ENCODE results near the gene PDE9A. TPM values are rescaled to one million over a fixed set of nuclear protein-coding genes. Genes with fewer than 3 reads are reported as not detected.

The PDE9A gene
- total and polyA plus RNA-seq, 4 experiments from 2014 or later, result 2.2 to 9.2 (median 5.3) TPM

GRCh38 chr21:42722808-42723473, 69.5 kb downstream of the PDE9A start:
- H3K27ac Mint-ChIP-seq, result peak overlapping the region in 1 of 7 donors; percentile 64
- no peaks in the 10 kb centered on the region for H3K9me3 Mint-ChIP-seq
- POLR2A ChIA-PET (ENCODE audit: partially characterized antibody), result no interaction called here
- no peak overlapping the region for H3K4me3 Mint-ChIP-seq
- no peaks in the 10 kb centered on the region for H3K27me3 Mint-ChIP-seq
- H3K9me3 ChIP-seq (ENCODE audit: control insufficient read depth in 1 of 2, low read length in 2 of 2), result no peaks in the 10 kb centered on the region
- no peak overlapping the region for H3K27ac ChIP-seq (ENCODE audit: low read depth, low read length)
- H3K4me3 ChIP-seq (ENCODE audit: low read length in 2 of 2), result no peak overlapping the region
- intact Hi-C loops (cut with micrococcal nuclease), result no loop called here
- H3K27me3 ChIP-seq (ENCODE audit: insufficient read depth, low read length), result no peaks in the 10 kb centered on the region
- no peak for DNase-seq
- peaks cover 0 to 12% (median 5%) of the 10 kb centered on the region in 4 donors for H3K4me1 Mint-ChIP-seq
- CTCF ChIA-PET (ENCODE audit: partially characterized antibody), result no interaction called here
- peaks cover 0 to 6% of the 10 kb centered on the region in 2 donors for H3K36me3 Mint-ChIP-seq
- no peaks in the 10 kb centered on the region for H3K36me3 ChIP-seq (ENCODE audit: insufficient read depth, low read length)
- H3K4me1 ChIP-seq (ENCODE audit: insufficient read depth, low read length), result peaks cover 6% of the 10 kb centered on the region

DNA sequence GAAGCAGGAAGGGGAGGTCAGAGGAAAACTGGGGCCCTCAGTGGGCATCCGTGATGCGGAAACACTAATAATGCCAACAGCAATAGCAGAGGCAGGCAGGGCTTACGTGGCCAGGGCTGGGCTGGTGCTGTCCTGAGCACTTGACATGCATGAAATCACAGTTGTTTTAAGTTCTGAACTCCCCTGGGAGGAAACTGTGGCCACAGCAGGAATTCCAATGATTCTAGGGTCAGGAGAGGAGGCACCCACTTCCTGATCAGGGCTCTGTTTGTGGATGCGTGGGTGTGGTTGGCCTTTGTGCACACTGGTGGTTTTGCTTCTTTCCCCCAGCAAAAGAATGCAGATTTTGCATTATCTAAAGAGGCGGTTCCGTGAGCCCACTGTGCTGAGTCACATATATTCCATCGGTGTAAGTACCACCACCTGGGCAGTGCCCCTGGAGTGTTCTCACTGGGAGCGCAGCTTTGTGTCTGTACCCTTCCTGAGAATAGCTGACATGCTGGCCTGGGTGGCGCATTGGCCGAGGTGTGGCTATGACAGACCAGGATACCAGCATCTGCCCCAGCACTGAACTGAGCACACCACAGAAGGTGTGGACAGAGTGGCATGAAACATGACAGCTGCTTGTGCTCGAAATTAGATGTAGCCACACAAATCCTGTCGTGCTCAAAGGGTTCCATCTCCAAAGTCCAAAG, 71.0 kb downstream of the PDE9A start:
- Histone ChIP-seq H3K4me3 (ENCODE audit: low read length in 2 of 2) (no peak overlapping the region), H3K27ac (ENCODE audit: low read depth, low read length) (no peak overlapping the region), H3K4me1 (ENCODE audit: insufficient read depth, low read length) (peaks cover 6% of the 10 kb centered on the region), H3K9me3 (ENCODE audit: control insufficient read depth in 1 of 2, low read length in 2 of 2) (no peaks in the 10 kb centered on the region), H3K36me3 (ENCODE audit: insufficient read depth, low read length) (no peaks in the 10 kb centered on the region), H3K27me3 (ENCODE audit: insufficient read depth, low read length) (no peaks in the 10 kb centered on the region)
- H3K4me1 Mint-ChIP-seq, result peaks cover 0 to 12% (median 5%) of the 10 kb centered on the region in 4 donors
- peak overlapping the region in 1 of 8 donors; percentile 44 for H3K4me3 Mint-ChIP-seq
- H3K9me3 Mint-ChIP-seq, result peaks cover 0 to 5% (median 1%) of the 10 kb centered on the region in 8 donors
- no peak for DNase-seq
- ChIA-PET POLR2A (ENCODE audit: partially characterized antibody) (no interaction called here), CTCF (ENCODE audit: partially characterized antibody) (no interaction called here)
- peak overlapping the region in 2 of 7 donors; percentile 12 to 71 for H3K27ac Mint-ChIP-seq
- H3K36me3 Mint-ChIP-seq, result peaks cover 2 to 12% of the 10 kb centered on the region in 2 donors
- peaks cover 0 to 5% of the 10 kb centered on the region in 2 donors for H3K27me3 Mint-ChIP-seq
- intact Hi-C loops (cut with micrococcal nuclease), result no loop called here

DNA sequence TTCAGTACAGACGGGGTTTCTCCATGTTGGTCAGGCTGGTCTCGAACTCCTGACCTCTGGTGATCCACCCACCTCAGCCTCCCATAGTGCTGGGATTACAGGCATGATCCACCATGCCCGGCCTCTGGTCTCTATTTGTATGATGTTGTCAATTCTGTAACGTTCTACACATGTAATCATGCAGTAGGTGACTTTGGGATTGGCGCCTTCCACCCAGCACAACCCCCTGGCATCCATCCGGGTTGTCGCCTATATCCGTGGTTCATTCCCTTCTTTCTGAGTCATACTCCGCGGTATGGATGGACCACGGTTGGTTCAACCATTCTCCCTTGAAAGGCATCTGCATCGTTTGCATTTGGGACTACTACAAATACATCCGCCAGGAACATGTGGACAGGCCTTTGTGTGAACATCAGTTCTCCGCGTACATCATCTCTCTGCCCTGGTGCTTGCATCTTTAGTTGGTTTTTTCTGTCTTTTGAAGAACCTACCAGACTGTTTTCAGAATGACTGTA, 72.1 kb downstream of the PDE9A start:
- peaks cover 0 to 5% of the 10 kb centered on the region in 2 donors for H3K27me3 Mint-ChIP-seq
- intact Hi-C loops (cut with micrococcal nuclease), result no loop called here
- no peak overlapping the region for H3K4me3 Mint-ChIP-seq
- POLR2A ChIA-PET (ENCODE audit: partially characterized antibody), result no interaction called here
- H3K36me3 Mint-ChIP-seq, result peaks cover 7 to 17% of the 10 kb centered on the region in 2 donors
- Histone ChIP-seq H3K4me1 (ENCODE audit: insufficient read depth, low read length) (peaks cover 6% of the 10 kb centered on the region), H3K36me3 (ENCODE audit: insufficient read depth, low read length) (no peaks in the 10 kb centered on the region), H3K27ac (ENCODE audit: low read depth, low read length) (no peak overlapping the region), H3K9me3 (ENCODE audit: control insufficient read depth in 1 of 2, low read length in 2 of 2) (no peaks in the 10 kb centered on the region), H3K27me3 (ENCODE audit: insufficient read depth, low read length) (no peaks in the 10 kb centered on the region), H3K4me3 (ENCODE audit: low read length in 2 of 2) (no peak overlapping the region)
- peaks cover 0 to 9% (median 3%) of the 10 kb centered on the region in 8 donors for H3K9me3 Mint-ChIP-seq
- peaks cover 0 to 12% (median 5%) of the 10 kb centered on the region in 4 donors for H3K4me1 Mint-ChIP-seq
- no peak for DNase-seq
- CTCF ChIA-PET (ENCODE audit: partially characterized antibody), result no interaction called here
- no peak overlapping the region for H3K27ac Mint-ChIP-seq

GRCh38 chr21:42731264-42732032, 78.0 kb downstream of the PDE9A start:
- H3K36me3 Mint-ChIP-seq, result peaks cover 8 to 20% of the 10 kb centered on the region in 2 donors
- no peaks in the 10 kb centered on the region for H3K27me3 ChIP-seq (ENCODE audit: insufficient read depth, low read length)
- H3K4me3 Mint-ChIP-seq, result no peak overlapping the region
- H3K4me1 ChIP-seq (ENCODE audit: insufficient read depth, low read length), result peaks cover 18% of the 10 kb centered on the region
- H3K27ac ChIP-seq (ENCODE audit: low read depth, low read length), result no peak overlapping the region
- intact Hi-C loops (cut with micrococcal nuclease), result no loop called here
- ChIA-PET POLR2A (ENCODE audit: partially characterized antibody) (no interaction called here), CTCF (ENCODE audit: partially characterized antibody) (no interaction called here)
- H3K27me3 Mint-ChIP-seq, result peaks cover 1 to 5% of the 10 kb centered on the region in 2 donors
- H3K4me3 ChIP-seq (ENCODE audit: low read length in 2 of 2), result no peak overlapping the region
- DNase-seq, result no peak
- H3K36me3 ChIP-seq (ENCODE audit: insufficient read depth, low read length), result no peaks in the 10 kb centered on the region
- peaks cover 13 to 32% (median 24%) of the 10 kb centered on the region in 4 donors for H3K4me1 Mint-ChIP-seq
- H3K27ac Mint-ChIP-seq, result peak overlapping the region in 2 of 7 donors; percentile 35 to 53
- no peaks in the 10 kb centered on the region for H3K9me3 ChIP-seq (ENCODE audit: control insufficient read depth in 1 of 2, low read length in 2 of 2)
- peaks cover 0 to 9% (median 3%) of the 10 kb centered on the region in 8 donors for H3K9me3 Mint-ChIP-seq

- no peak for DNase-seq
- no peaks in the 10 kb centered on the region for H3K27me3 ChIP-seq (ENCODE audit: insufficient read depth, low read length)
- H3K4me1 ChIP-seq (ENCODE audit: insufficient read depth, low read length), result peaks cover 23% of the 10 kb centered on the region
- POLR2A ChIA-PET (ENCODE audit: partially characterized antibody), result no interaction called here
- Mint-ChIP-seq H3K4me3 (no peak overlapping the region), H3K27ac (no peak overlapping the region), H3K27me3 (peaks cover 1 to 5% of the 10 kb centered on the region in 2 donors), H3K9me3 (peaks cover 0 to 9% (median 3%) of the 10 kb centered on the region in 8 donors), H3K4me1 (peaks cover 13 to 36% (median 25%) of the 10 kb centered on the region in 4 donors), H3K36me3 (peaks cover 8 to 16% of the 10 kb centered on the region in 2 donors)
- no peak overlapping the region for H3K4me3 ChIP-seq (ENCODE audit: low read length in 2 of 2)
- no peaks in the 10 kb centered on the region for H3K9me3 ChIP-seq (ENCODE audit: control insufficient read depth in 1 of 2, low read length in 2 of 2)
- intact Hi-C loops (cut with micrococcal nuclease), result no loop called here
- CTCF ChIA-PET (ENCODE audit: partially characterized antibody), result no interaction called here
- H3K36me3 ChIP-seq (ENCODE audit: insufficient read depth, low read length), result no peaks in the 10 kb centered on the region
- H3K27ac ChIP-seq (ENCODE audit: low read depth, low read length), result no peak overlapping the region
These were observed 78.6 kb downstream of the PDE9A start for GRCh38 chr21:42732033-42732410.

GRCh38 chr21:42733037-42733627, 79.7 kb downstream of the PDE9A start:
- Mint-ChIP-seq H3K4me3 (no peak overlapping the region), H3K4me1 (peaks cover 16 to 45% (median 36%) of the 10 kb centered on the region in 4 donors), H3K36me3 (peaks cover 8 to 14% of the 10 kb centered on the region in 2 donors), H3K9me3 (peaks cover 0 to 9% (median 3%) of the 10 kb centered on the region in 8 donors), H3K27me3 (peaks cover 1 to 5% of the 10 kb centered on the region in 2 donors), H3K27ac (peak overlapping the region in 3 of 7 donors; percentile 10 to 60 (median 19))
- no peaks in the 10 kb centered on the region for H3K36me3 ChIP-seq (ENCODE audit: insufficient read depth, low read length)
- ChIA-PET CTCF (ENCODE audit: partially characterized antibody) (interaction anchor here (1.2 kb wide), 1 partner anchor 9 kb away, joined by 3 read pairs; no protein-coding TSS in a partner anchor), POLR2A (ENCODE audit: partially characterized antibody) (interaction anchor here (2.3 to 6.0 kb wide), 2 partner anchors 14 to 51 kb away, joined by 8 to 64 read pairs; no protein-coding TSS in a partner anchor)
- no peaks in the 10 kb centered on the region for H3K27me3 ChIP-seq (ENCODE audit: insufficient read depth, low read length)
- H3K4me1 ChIP-seq (ENCODE audit: insufficient read depth, low read length), result peaks cover 34% of the 10 kb centered on the region
- no peak overlapping the region for H3K27ac ChIP-seq (ENCODE audit: low read depth, low read length)
- no peak for DNase-seq
- H3K4me3 ChIP-seq (ENCODE audit: low read length in 2 of 2), result no peak overlapping the region
- H3K9me3 ChIP-seq (ENCODE audit: control insufficient read depth in 1 of 2, low read length in 2 of 2), result no peaks in the 10 kb centered on the region
- intact Hi-C loops (cut with micrococcal nuclease), result no loop called here
